K562 (cell line): ENCODE measurements around the gene KRTAP3-3. TPM values are rescaled to one million over a fixed set of nuclear protein-coding genes. Genes with fewer than 3 reads are reported as not detected.
A peak's percentile ranks its signal among the peaks of the same experiment; 100 is the strongest.

ENCODE experiments used
- ATAC-seq: fragments of 200-7000 bp; cut with Tn5 transposase; 3 replicates; pipeline ENCODE4 v1.9.1; 2020; ENCODE audit warnings: moderate library complexity
- BruUV-seq: library from RNA; stranded (reverse); fragments of 400-500 nt; replicated peaks from 2 replicates; lab custom pipeline; 2021; lab: Mats Ljungman, UMichigan
- CTCF ChIA-PET: fragments of 300-600 bp; formaldehyde crosslinking; extraction: SDS; loops from one replicate; lab custom pipeline; 2021; ENCODE audit warnings: low intra/inter-chr PET ratio; lab: Yijun Ruan, JAX
- POLR2A ChIA-PET: fragments of 300-600, 350-650 bp; sonication (Branson Sonifier 250); formaldehyde crosslinking; extraction: SDS; loops from one replicate; lab custom pipeline; 2021; ENCODE audit warnings: antibody characterized with exemption, inconsistent platforms; lab: Yijun Ruan, JAX
- DNase-seq, 4 experiments: peaks; one replicate each; pipeline versions ENCODE4 v3.0.0 to v3.0.0-alpha.2; 2011 to 2018; ENCODE audit warnings: low spot score in 3 of 4, mixed read lengths in 3 of 4; ENCODE audit errors: extremely low read depth in 1 of 4
- FAIRE-seq: peaks from 2 replicates; lab custom pipeline; 2011; peaks lifted over from hg19 to GRCh38; lab: Jason Lieb, UNC
- H2AFZ ChIP-seq: 2 replicates; pipeline ENCODE4 v1.6.0; 2011; ENCODE audit warnings: low read depth, low read length, control low read depth, inconsistent platforms
- H3K27ac ChIP-seq: fragments of 200-600 bp; 3 replicates; pipeline ENCODE4 v1.8.0; 2011; ENCODE audit warnings: low read depth, mild to moderate bottlenecking, control low read depth, inconsistent platforms, low read length, moderate library complexity, mixed read lengths; ENCODE audit errors: extremely low read depth
- H3K27me3 ChIP-seq, 2 experiments: fragments of 300-600 bp in 1 of 2; 2 replicates in 1 of 2; 3 replicates in 1 of 2; pipeline versions ENCODE4 v1.6.0 to v1.8.0; 2011; ENCODE audit warnings: inconsistent platforms in 2 of 2, low read length in 2 of 2, mild to moderate bottlenecking in 1 of 2, mixed read lengths in 1 of 2, moderate library complexity in 1 of 2; ENCODE audit not compliant: control insufficient read depth in 2 of 2, insufficient read depth in 2 of 2
- H3K36me3 ChIP-seq: fragments of 300-600 bp; 3 replicates; pipeline ENCODE4 v1.8.0; 2011; ENCODE audit warnings: mild to moderate bottlenecking, low read length, inconsistent platforms; ENCODE audit not compliant: control insufficient read depth, insufficient read depth
- H3K4me1 ChIP-seq, 2 experiments: fragments of 200-600 bp in 1 of 2; replicated peaks in 1 of 2; 2 replicates in 1 of 2; 3 replicates in 1 of 2; pipeline versions ENCODE4 v1.5.1 to v1.8.0; 2011; ENCODE audit warnings: inconsistent platforms in 2 of 2, low read length in 2 of 2, mild to moderate bottlenecking in 1 of 2, mixed read lengths in 1 of 2, moderate library complexity in 1 of 2; ENCODE audit not compliant: control insufficient read depth in 2 of 2, insufficient read depth in 2 of 2
- H3K4me2 ChIP-seq: 2 replicates; pipeline ENCODE4 v1.6.1; 2011; ENCODE audit warnings: low read length, control low read depth, inconsistent platforms, mixed read lengths; ENCODE audit not compliant: insufficient read depth
- H3K4me3 ChIP-seq: fragments of 200-600 bp; sonication (generic), shearing (Covaris generic); 2 replicates; pipeline ENCODE4 v1.5.1; 2016; ENCODE audit warnings: control low read depth, inconsistent platforms
- H3K79me2 ChIP-seq: fragments of 200-600 bp; 3 replicates; pipeline ENCODE4 v1.8.0; 2011; ENCODE audit warnings: low read length, inconsistent platforms; ENCODE audit not compliant: control insufficient read depth, insufficient read depth
- H3K9ac ChIP-seq, 2 experiments: 2 replicates each; pipeline versions ENCODE4 v1.6.0 to v1.6.1; 2011; ENCODE audit warnings: low read depth in 2 of 2, low read length in 2 of 2, control low read depth in 1 of 2, inconsistent platforms in 1 of 2, mild to moderate bottlenecking in 1 of 2, mixed read lengths in 1 of 2; ENCODE audit not compliant: insufficient read depth in 1 of 2
- H3K9me1 ChIP-seq: one replicate; pipeline ENCODE4 v1.6.0; 2011; ENCODE audit warnings: inconsistent platforms, mild to moderate bottlenecking, low read length, moderate library complexity; ENCODE audit not compliant: control insufficient read depth, insufficient read depth
- H3K9me3 ChIP-seq: replicated peaks from 2 replicates; pipeline ENCODE4 v1.5.1; 2011; ENCODE audit warnings: low read depth, low read length, inconsistent platforms; ENCODE audit not compliant: control insufficient read depth, insufficient read depth
- H4K20me1 ChIP-seq: replicated peaks from 2 replicates; pipeline ENCODE4 v1.6.1; 2011; ENCODE audit warnings: low read length, inconsistent platforms, mixed read lengths; ENCODE audit not compliant: control insufficient read depth, insufficient read depth
- BMI1 ChIP-seq: fragments of 150-350 bp; IDR thresholded peaks from 2 replicates; pipeline ENCODE4 v1.6.1; 2014; ENCODE audit warnings: low read length
- GATAD2B ChIP-seq: fragments of 450-650 bp; IDR thresholded peaks from 2 replicates; pipeline ENCODE4 v1.6.1; 2017; ENCODE audit warnings: mild to moderate bottlenecking, borderline replicate concordance
- GTF3C2 ChIP-seq: IDR thresholded peaks from 3 replicates; pipeline ENCODE4 v1.6.1; 2011; ENCODE audit warnings: borderline replicate concordance, mild to moderate bottlenecking, moderate library complexity; ENCODE audit not compliant: insufficient read length; ENCODE audit errors: extremely low read depth
- POLR2AphosphoS2 ChIP-seq: IDR thresholded peaks from 2 replicates; pipeline ENCODE4 v1.6.1; 2012; ENCODE audit warnings: low read length, improper control_type of control experiment
- POLR2B ChIP-seq: fragments of 450-650 bp; IDR thresholded peaks from 2 replicates; pipeline ENCODE4 v1.6.1; 2018; ENCODE audit warnings: low read depth; ENCODE audit not compliant: partially characterized antibody
- ZNF175 ChIP-seq: fragments of 200-800 bp; sonication (Bioruptor generic); IDR thresholded peaks from 2 replicates; pipeline ENCODE4 v1.6.1; 2016; ENCODE audit warnings: low read depth, mild to moderate bottlenecking, missing genetic modification characterization, missing compliant biosample characterization
- ZNF212 ChIP-seq: fragments of 450-650 bp; formaldehyde crosslinking; IDR thresholded peaks from 2 replicates; pipeline ENCODE4 v1.4.0; 2020; ENCODE audit warnings: mild to moderate bottlenecking
- WGBS: fragments of 100-300 bp; shearing (Covaris generic); methylation state at CpG from one replicate; pipeline ENCODE4 v1.1.6; 2016; ENCODE audit warnings: low coverage, mixed read lengths; ENCODE audit not compliant: insufficient coverage; ENCODE audit errors: missing lambda C conversion rate; 5-methylcytosine and 5-hydroxymethylcytosine counted together
- in situ Hi-C: fragments of 300-500 bp; cut with MboI; formaldehyde crosslinking; loops from 4 replicates; pipeline ENCODE4 v1.15.0; 2018; ENCODE audit warnings: inconsistent platforms, mixed read lengths
- intact Hi-C: fragments of 100-400 bp; cut with micrococcal nuclease; formaldehyde crosslinking; loops from 2 replicates; pipeline ENCODE4 v1.14.2; 2022
- polyA plus RNA-seq, 8 experiments: library from polyadenylated mRNA; depleted of rRNA in 4 of 8; stranded (reverse) in 5 of 8; unstranded in 3 of 8; fragments of >200 nt; fragmentation: Nextera tagmentation in 2 of 8; fragmentation: Illumina TruSeq in 1 of 8; extraction: Ambion mirVana in 2 of 8; extraction: Trizol in 1 of 8; gene quantifications; 2 replicates each; pipeline versions ENCODE4 v1.2.1 to v1.2.3, GENCODE V29; 2011 to 2014; ENCODE audit warnings: inconsistent platforms in 1 of 8, missing spikeins in 1 of 8
- total RNA-seq, 7 experiments: library from RNA; depleted of rRNA in 6 of 7; stranded (reverse); fragments of >200 nt in 6 of 7; fragmentation: Illumina TruSeq in 2 of 7; extraction: Trizol in 2 of 7; gene quantifications; 2 replicates each; pipeline versions ENCODE4 v1.2.1 to v1.2.3, GENCODE V29; 2011 to 2021; ENCODE audit warnings: low replicate concordance in 1 of 7
- TF ChIP-seq, protein P1 (sequence below): fragments of 450-650 bp; formaldehyde crosslinking; IDR thresholded peaks from 2 replicates; pipeline ENCODE4 v1.4.0; 2022; ENCODE audit warnings: mild to moderate bottlenecking, moderate library complexity

Gene KRTAP3-3
- total and polyA plus RNA-seq, 9 of the 15 experiments (the other 6 are each of a cell fraction or from before 2014, with no cell fraction given), result not detected

- Histone ChIP-seq H3K79me2 (no peaks in the 10 kb centered on the region), H4K20me1 (no peaks in the 10 kb centered on the region; the same call in 1 of the 2 replicates), H3K27me3 (peaks cover 3 to 34% of the 10 kb centered on the region in 2 experiments; a peak in 4 of 5 replicates), H2AFZ (no peak overlapping the region), H3K9me3 (no peaks in the 10 kb centered on the region), H3K36me3 (no peaks in the 10 kb centered on the region), H3K9ac (peak overlapping the region in 1 of 2 experiments; percentile 35; a peak in 1 of 4 replicates), H3K27ac (no peak overlapping the region), H3K4me1 (no peaks in the 10 kb centered on the region; a peak in 1 of 5 replicates), H3K4me2 (no peak overlapping the region), H3K4me3 (no peak overlapping the region), H3K9me1 (peaks cover 4% of the 10 kb centered on the region)
- DNase-seq (no peak), ATAC-seq (no peak), FAIRE-seq (no peak)
- no TSS peak for BruUV-seq
- in situ Hi-C loops (no loop called here), intact Hi-C loops (no loop called here)
- ChIA-PET POLR2A (interaction anchor here (0.6 to 2.2 kb wide), 6 partner anchors 15 to 810 kb away, joined by 3 to 8 read pairs (median 4); no protein-coding TSS in a partner anchor), CTCF (no interaction called here)
- 0% methylated on average over 8 of the region's 8 CpGs for WGBS
- TF ChIP-seq BMI1 (no peak), GTF3C2 (no peak), POLR2B (no peak), ZNF175 (no peak), GATAD2B (no peak), POLR2AphosphoS2 (no peak), ZNF212 (CRISPR knock-in tag) (no peak)
- TF ChIP-seq, protein P1, sequence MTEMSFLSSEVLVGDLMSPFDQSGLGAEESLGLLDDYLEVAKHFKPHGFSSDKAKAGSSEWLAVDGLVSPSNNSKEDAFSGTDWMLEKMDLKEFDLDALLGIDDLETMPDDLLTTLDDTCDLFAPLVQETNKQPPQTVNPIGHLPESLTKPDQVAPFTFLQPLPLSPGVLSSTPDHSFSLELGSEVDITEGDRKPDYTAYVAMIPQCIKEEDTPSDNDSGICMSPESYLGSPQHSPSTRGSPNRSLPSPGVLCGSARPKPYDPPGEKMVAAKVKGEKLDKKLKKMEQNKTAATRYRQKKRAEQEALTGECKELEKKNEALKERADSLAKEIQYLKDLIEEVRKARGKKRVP (CRISPR knock-in tag), result no peak
These were observed 13.4 kb downstream of the KRTAP3-3 start for GRCh38 chr17:40980596-40980995.
